K562 (cell line): ENCODE data around the gene WTAP. TPM values are rescaled to one million over a fixed set of nuclear protein-coding genes. Genes with fewer than 3 reads are reported as not detected.

Experiments used
- ARID1B ChIP-seq: fragments of 450-650 bp; IDR thresholded peaks from 2 replicates; pipeline ENCODE4 v1.6.1; 2016; ENCODE audit warnings: antibody characterized with exemption, mild to moderate bottlenecking, inconsistent platforms
- EGR1 ChIP-seq: fragments of 450-650 bp; conservative IDR thresholded peaks from 2 replicates; pipeline ENCODE4 v1.6.1; 2017; ENCODE audit warnings: mild to moderate bottlenecking
- ETS1 ChIP-seq: conservative IDR thresholded peaks from 2 replicates; pipeline ENCODE4 v1.6.1; 2011; ENCODE audit warnings: low read depth, mild to moderate bottlenecking, low read length; ENCODE audit not compliant: control insufficient read depth
- GMEB1 ChIP-seq: fragments of 250-450 bp; sonication (Bioruptor Pico); IDR thresholded peaks from 2 replicates; pipeline ENCODE4 v1.4.0; 2020; ENCODE audit warnings: mild to moderate bottlenecking
- GTF2E2 ChIP-seq: fragments of 200-800 bp; sonication (Bioruptor generic); IDR thresholded peaks from 2 replicates; pipeline ENCODE4 v1.6.1; 2016; ENCODE audit warnings: missing genetic modification characterization, missing compliant biosample characterization
- KDM2B ChIP-seq: fragments of 250-450 bp; sonication (Bioruptor Pico); IDR thresholded peaks from 2 replicates; pipeline ENCODE4 v1.8.0; 2021; ENCODE audit warnings: mild to moderate bottlenecking, moderate library complexity
- NFE2 ChIP-seq: IDR thresholded peaks from 2 replicates; pipeline ENCODE4 v1.6.1; 2014; ENCODE audit warnings: antibody characterized with exemption, low read depth
- NFRKB ChIP-seq: fragments of 450-650 bp; IDR thresholded peaks from 2 replicates; pipeline ENCODE4 v1.6.1; 2016; ENCODE audit warnings: low read depth
- NR2F6 ChIP-seq: fragments of 450-650 bp; formaldehyde crosslinking; IDR thresholded peaks from 2 replicates; pipeline ENCODE4 v1.4.0; 2020; ENCODE audit warnings: mild to moderate bottlenecking
- PRDM10 ChIP-seq: fragments of 450-650 bp; IDR thresholded peaks from 2 replicates; pipeline ENCODE4 v1.6.1; 2018; ENCODE audit not compliant: partially characterized antibody
- RAD51 ChIP-seq: fragments of 450-650 bp; IDR thresholded peaks from 2 replicates; pipeline ENCODE4 v1.7.1; 2016; ENCODE audit warnings: low read depth, mild to moderate bottlenecking, borderline replicate concordance
- TEAD4 ChIP-seq, 2 experiments: sonication (generic) in 1 of 2; formaldehyde crosslinking in 1 of 2; IDR thresholded peaks; 2 replicates each; pipeline versions ENCODE4 v1.6.1 to v1.8.0; 2012 to 2022; ENCODE audit warnings: borderline replicate concordance in 1 of 2, inconsistent platforms in 1 of 2, low read length in 1 of 2, mild to moderate bottlenecking in 1 of 2, missing genetic modification reagents in 1 of 2
- ZBTB43 ChIP-seq: sonication (generic); formaldehyde crosslinking; IDR thresholded peaks from 2 replicates; pipeline ENCODE4 v1.8.0; 2023; ENCODE audit warnings: mild to moderate bottlenecking, missing genetic modification reagents
- ZKSCAN3 ChIP-seq: fragments of 250-450 bp; sonication (Bioruptor Pico); IDR thresholded peaks from 2 replicates; pipeline ENCODE4 v1.4.0; 2020
- ZNF12 ChIP-seq: sonication (generic); formaldehyde crosslinking; IDR thresholded peaks from 2 replicates; pipeline ENCODE4 v1.4.0; 2020; ENCODE audit warnings: mild to moderate bottlenecking, missing genetic modification reagents
- ZNF140 ChIP-seq: fragments of 250-450 bp; sonication (Bioruptor Pico); IDR thresholded peaks from 2 replicates; pipeline ENCODE4 v1.8.0; 2021; ENCODE audit warnings: moderate library complexity, mild to moderate bottlenecking, inconsistent platforms
- polyA plus RNA-seq, 8 experiments: library from polyadenylated mRNA; depleted of rRNA in 4 of 8; stranded (reverse) in 5 of 8; unstranded in 3 of 8; fragments of >200 nt; fragmentation: Nextera tagmentation in 2 of 8; fragmentation: Illumina TruSeq in 1 of 8; extraction: Ambion mirVana in 2 of 8; extraction: Trizol in 1 of 8; gene quantifications; 2 replicates each; pipeline versions ENCODE4 v1.2.1 to v1.2.3, GENCODE V29; 2011 to 2014; ENCODE audit warnings: inconsistent platforms in 1 of 8, missing spikeins in 1 of 8
- total RNA-seq, 7 experiments: library from RNA; depleted of rRNA in 6 of 7; stranded (reverse); fragments of >200 nt in 6 of 7; fragmentation: Illumina TruSeq in 2 of 7; extraction: Trizol in 2 of 7; gene quantifications; 2 replicates each; pipeline versions ENCODE4 v1.2.1 to v1.2.3, GENCODE V29; 2011 to 2021; ENCODE audit warnings: low replicate concordance in 1 of 7

The WTAP gene
- total and polyA plus RNA-seq, 9 of the 15 experiments (the other 6 are each of a cell fraction or from before 2014, with no cell fraction given), result 52.4 to 156 (median 110) TPM

GRCh38 chr6:159726918-159727716 is at the start of gene WTAP (continued):
- TF ChIP-seq PRDM10 (peak; percentile 74), TEAD4 (IDR thresholded peaks at IDR 0.05; ENCODE audit: low read length) (peak; percentile 51; the same call in 1 of the 2 replicates), TEAD4 (CRISPR knock-in tag; IDR thresholded peaks at IDR 0.05; ENCODE audit: borderline replicate concordance) (peak; percentile 90; the same call in 1 of the 2 replicates), GTF2E2 (tag) (peak; percentile 97), RAD51 (peak; percentile 41; the same call in 1 of the 2 replicates), ARID1B (peak; percentile 57), NFE2 (no peak; the same call in 1 of the 2 replicates), ZKSCAN3 (CRISPR knock-in tag) (no peak), ZBTB43 (peak; percentile 95), KDM2B (CRISPR knock-in tag) (peak; percentile 20; the same call in 1 of the 2 replicates), EGR1 (no peak; the same call in 1 of the 2 replicates), ETS1 (peak; percentile 17), NFRKB (peak; percentile 98), NR2F6 (CRISPR knock-in tag) (0 out of 2 replicates have a peak, but pooled peaks have one; percentile 5), ZNF12 (CRISPR knock-in tag) (no peak), ZNF140 (CRISPR knock-in tag) (no peak), GMEB1 (peak; percentile 82)
